Measurements from ENCODE around the gene PDGFC. TPM values are rescaled to one million over a fixed set of nuclear protein-coding genes. Genes with fewer than 3 reads are reported as not detected.

Gene PDGFC
- total and polyA plus RNA-seq, 2 experiments from 2014 or later: 35.5 to 63.3 TPM

GRCh38 chr4:156767911-156768415, 203.6 kb downstream of the PDGFC start:
- H3K4me1 ChIP-seq (ENCODE audit: insufficient read depth): peaks cover 26% of the 10 kb centered on the region
- H4K20me1 ChIP-seq (ENCODE audit: insufficient read depth, poor library complexity, severe bottlenecking): no peaks in the 10 kb centered on the region
- no peaks in the 10 kb centered on the region for H3K36me3 ChIP-seq (replicated peaks; ENCODE audit: insufficient read depth, low read depth)
- no peaks in the 10 kb centered on the region for H3K9me3 ChIP-seq (ENCODE audit: low read depth)
- H3K79me2 ChIP-seq: no peaks in the 10 kb centered on the region
- no peak overlapping the region for H2AFZ ChIP-seq
- H3K27me3 ChIP-seq: no peaks in the 10 kb centered on the region
- H3K9me2 ChIP-seq (replicated peaks; ENCODE audit: insufficient read depth): no peaks in the 10 kb centered on the region
- H3K4me3 ChIP-seq: no peak overlapping the region
- no peak for DNase-seq (ENCODE audit: low spot score)
- TF ChIP-seq EZH2phosphoT487 (IDR thresholded peaks at IDR 0.05; ENCODE audit: low read depth, severe bottlenecking, unreplicated experiment) (no peak), CTCF (IDR thresholded peaks at IDR 0.05; ENCODE audit: poor library complexity) (no peak), EZH2 (IDR thresholded peaks at IDR 0.05; ENCODE audit: borderline replicate concordance) (no peak)
- H3K4me2 ChIP-seq: no peak overlapping the region
- 90% methylated on average over 5 of the region's 5 CpGs for WGBS (ENCODE audit: low lambda C conversion rate, missing lambda C conversion rate)
- H3K27ac ChIP-seq: no peak overlapping the region

GRCh38 chr4:156766846-156767245, 204.8 kb downstream of the PDGFC start:
- no peak for DNase-seq (ENCODE audit: low spot score)
- 98% methylated on average over 1 of the region's 1 CpG for WGBS (ENCODE audit: low lambda C conversion rate, missing lambda C conversion rate)
- Histone ChIP-seq H3K27ac (no peak overlapping the region), H3K4me2 (no peak overlapping the region), H3K9me2 (replicated peaks; ENCODE audit: insufficient read depth) (no peaks in the 10 kb centered on the region), H3K79me2 (no peaks in the 10 kb centered on the region), H3K36me3 (replicated peaks; ENCODE audit: insufficient read depth, low read depth) (no peaks in the 10 kb centered on the region), H3K27me3 (no peaks in the 10 kb centered on the region), H2AFZ (no peak overlapping the region), H3K4me1 (ENCODE audit: insufficient read depth) (peaks cover 26% of the 10 kb centered on the region), H4K20me1 (ENCODE audit: insufficient read depth, poor library complexity, severe bottlenecking) (no peaks in the 10 kb centered on the region), H3K9me3 (ENCODE audit: low read depth) (no peaks in the 10 kb centered on the region), H3K4me3 (no peak overlapping the region)
- no peak for TF ChIP-seq CTCF (IDR thresholded peaks at IDR 0.05; ENCODE audit: poor library complexity)

GRCh38 chr4:156765277-156765676, 206.3 kb downstream of the PDGFC start:
- H3K4me2 ChIP-seq: no peak overlapping the region
- TF ChIP-seq CTCF (IDR thresholded peaks at IDR 0.05; ENCODE audit: poor library complexity) (no peak), EZH2phosphoT487 (IDR thresholded peaks at IDR 0.05; ENCODE audit: low read depth, severe bottlenecking, unreplicated experiment) (no peak), EZH2 (IDR thresholded peaks at IDR 0.05; ENCODE audit: borderline replicate concordance) (no peak)
- no peaks in the 10 kb centered on the region for H3K36me3 ChIP-seq (replicated peaks; ENCODE audit: insufficient read depth, low read depth)
- WGBS (ENCODE audit: low lambda C conversion rate, missing lambda C conversion rate): 60% methylated on average over 3 of the region's 3 CpGs
- DNase-seq (ENCODE audit: low spot score): no peak
- no peak overlapping the region for H3K4me3 ChIP-seq
- H2AFZ ChIP-seq: no peak overlapping the region
- H3K9me2 ChIP-seq (replicated peaks; ENCODE audit: insufficient read depth): no peaks in the 10 kb centered on the region
- H3K4me1 ChIP-seq (ENCODE audit: insufficient read depth): peaks cover 15% of the 10 kb centered on the region
- H3K27me3 ChIP-seq: no peaks in the 10 kb centered on the region
- no peaks in the 10 kb centered on the region for H3K79me2 ChIP-seq
- no peaks in the 10 kb centered on the region for H3K9me3 ChIP-seq (ENCODE audit: low read depth)
- no peak overlapping the region for H3K27ac ChIP-seq
- no peaks in the 10 kb centered on the region for H4K20me1 ChIP-seq (ENCODE audit: insufficient read depth, poor library complexity, severe bottlenecking)

GRCh38 chr4:156764846-156765245, 206.8 kb downstream of the PDGFC start:
- H3K9me2 ChIP-seq (replicated peaks; ENCODE audit: insufficient read depth): no peaks in the 10 kb centered on the region

More at GRCh38 chr4:156764846-156765245, 206.8 kb downstream of the PDGFC start:
- no peak for DNase-seq (ENCODE audit: low spot score)
- Histone ChIP-seq H3K4me2 (no peak overlapping the region), H3K27ac (no peak overlapping the region), H3K36me3 (replicated peaks; ENCODE audit: insufficient read depth, low read depth) (no peaks in the 10 kb centered on the region), H3K79me2 (no peaks in the 10 kb centered on the region), H4K20me1 (ENCODE audit: insufficient read depth, poor library complexity, severe bottlenecking) (no peaks in the 10 kb centered on the region), H3K27me3 (no peaks in the 10 kb centered on the region), H2AFZ (no peak overlapping the region), H3K9me3 (ENCODE audit: low read depth) (no peaks in the 10 kb centered on the region), H3K4me1 (ENCODE audit: insufficient read depth) (peaks cover 15% of the 10 kb centered on the region), H3K4me3 (no peak overlapping the region)
- TF ChIP-seq CTCF (IDR thresholded peaks at IDR 0.05; ENCODE audit: poor library complexity) (no peak), EZH2 (IDR thresholded peaks at IDR 0.05; ENCODE audit: borderline replicate concordance) (no peak), EZH2phosphoT487 (IDR thresholded peaks at IDR 0.05; ENCODE audit: low read depth, severe bottlenecking, unreplicated experiment) (no peak)
- 86% methylated on average over 2 of the region's 2 CpGs for WGBS (ENCODE audit: low lambda C conversion rate, missing lambda C conversion rate)

Data from hepatocyte (in vitro differentiated cells).